Measurements from ENCODE around the gene NKTR.

GRCh38 chr3:42688016-42688415 is 87.5 kb downstream of the NKTR start:
- TF ChIP-seq POLR2A (IDR thresholded peaks at IDR 0.05) (no peak), CTCF (IDR thresholded peaks at IDR 0.05) (no peak)

All from right lobe of liver (tissue), 4 donors.